ENCODE data around the gene CNTN4.

Gene CNTN4

GRCh38 chr3:2856138-2857133 is 757.8 kb downstream of the CNTN4 start:
- no peak overlapping the region for H2BK5ac ChIP-seq (ENCODE audit: low read length)
- H3K27ac ChIP-seq (replicated peaks; ENCODE audit: low read length), result no peak overlapping the region
- H2BK12ac ChIP-seq (ENCODE audit: low read length), result no peak overlapping the region
- no peak overlapping the region for H3K4me3 ChIP-seq (ENCODE audit: low read length in 2 of 2)
- H3K14ac ChIP-seq (ENCODE audit: low read length), result no peak overlapping the region
- H3K27me3 ChIP-seq (ENCODE audit: control insufficient read depth in 3 of 3, insufficient read depth in 3 of 3, low read depth in 1 of 3, low read length in 3 of 3), result no peaks in the 10 kb centered on the region
- no peak overlapping the region for H3K4ac ChIP-seq (ENCODE audit: low read length)
- no peak overlapping the region for H3K18ac ChIP-seq (ENCODE audit: low read length)
- H2BK120ac ChIP-seq (ENCODE audit: low read depth, low read length), result no peak overlapping the region
- no peaks in the 10 kb centered on the region for H3K79me1 ChIP-seq (ENCODE audit: low read depth, low read length)
- H2AFZ ChIP-seq (ENCODE audit: low read length), result peak overlapping the region; percentile 61
- no peak overlapping the region for H4K91ac ChIP-seq (ENCODE audit: low read depth, low read length, poor library complexity)
- no peak overlapping the region for H4K8ac ChIP-seq (ENCODE audit: low read depth, low read length)
- H3K9me3 ChIP-seq (replicated peaks in 1 of 2; ENCODE audit: control insufficient read depth in 2 of 2, insufficient read depth in 1 of 2, low read depth in 1 of 2, low read length in 2 of 2), result no peaks in the 10 kb centered on the region
- no peak for DNase-seq (ENCODE audit: low spot score)
- no peak overlapping the region for H2AK5ac ChIP-seq (ENCODE audit: low read depth, low read length)
- no CpG with 5 or more reads among the region's 12 CpGs for WGBS, 2 donors (ENCODE audit: extremely low coverage in 2 of 2, insufficient read length in 2 of 2, insufficient replicate concordance in 1 of 2)
- H3K36me3 ChIP-seq (replicated peaks in 1 of 2; ENCODE audit: control insufficient read depth in 2 of 2, insufficient read depth in 2 of 2, low read length in 2 of 2), result no peaks in the 10 kb centered on the region
- H3K4me2 ChIP-seq (ENCODE audit: insufficient read depth, low read length, poor library complexity, severe bottlenecking), result no peak overlapping the region
- no peak overlapping the region for H3K23ac ChIP-seq (ENCODE audit: low read depth, low read length, poor library complexity)
- H2BK15ac ChIP-seq (ENCODE audit: low read length), result no peak overlapping the region
- H3K9ac ChIP-seq (ENCODE audit: low read depth, low read length, poor library complexity), result no peak overlapping the region
- no peaks in the 10 kb centered on the region for H3K4me1 ChIP-seq (ENCODE audit: control insufficient read depth in 2 of 2, insufficient read depth in 1 of 2, low read depth in 1 of 2, low read length in 2 of 2)

DNA sequence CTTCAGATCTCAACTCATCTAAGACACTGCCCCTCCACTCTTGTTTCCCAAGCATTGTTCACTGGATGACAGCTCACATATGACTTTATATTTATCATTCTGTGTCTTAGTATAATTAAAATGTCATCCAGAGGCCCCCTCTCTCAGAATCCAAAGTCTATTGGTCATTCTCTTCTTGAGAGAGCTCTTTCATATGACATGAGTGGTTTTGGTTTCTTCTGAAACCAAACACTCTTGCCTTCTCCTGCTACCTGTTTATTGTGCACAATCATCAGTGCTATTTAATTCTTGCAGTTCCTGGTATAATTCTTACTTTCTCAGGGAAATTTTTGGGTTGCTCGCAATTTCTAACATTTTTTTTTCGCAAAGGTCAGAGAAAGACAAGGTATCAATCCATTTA is 762.0 kb downstream of the CNTN4 start:
- no peak overlapping the region for H2BK15ac ChIP-seq (ENCODE audit: low read length)
- no peaks in the 10 kb centered on the region for H3K79me1 ChIP-seq (ENCODE audit: low read depth, low read length)
- no CpG with 5 or more reads among the region's 2 CpGs for WGBS, 2 donors (ENCODE audit: extremely low coverage in 2 of 2, insufficient read length in 2 of 2, insufficient replicate concordance in 1 of 2)

DNA sequence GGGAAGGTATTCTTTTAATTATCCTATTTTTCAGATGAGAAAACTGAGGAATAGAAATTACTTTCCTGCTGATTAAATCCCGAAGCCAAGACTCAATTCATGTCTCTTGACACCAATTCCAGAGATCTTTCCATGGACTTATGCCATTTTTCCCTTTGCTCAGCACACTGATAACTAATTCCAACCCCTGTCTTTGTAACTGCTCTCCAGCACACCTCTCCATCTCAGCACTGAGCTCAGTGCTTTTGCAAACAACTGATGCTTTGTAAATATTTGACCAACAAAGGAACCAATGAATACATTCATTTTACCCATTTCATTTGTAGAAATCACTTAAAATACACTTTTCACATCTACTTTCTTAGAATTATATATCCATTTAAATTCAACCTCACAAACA is 762.5 kb downstream of the CNTN4 start:
- no peak overlapping the region for H4K91ac ChIP-seq (ENCODE audit: low read depth, low read length, poor library complexity)
- H3K14ac ChIP-seq (ENCODE audit: low read length), result no peak overlapping the region
- H3K27ac ChIP-seq (replicated peaks; ENCODE audit: low read length), result no peak overlapping the region
- no peaks in the 10 kb centered on the region for H3K36me3 ChIP-seq (replicated peaks in 1 of 2; ENCODE audit: control insufficient read depth in 2 of 2, insufficient read depth in 2 of 2, low read length in 2 of 2)
- H3K23ac ChIP-seq (ENCODE audit: low read depth, low read length, poor library complexity), result no peak overlapping the region
- no peak for DNase-seq (ENCODE audit: low spot score)
- no peak overlapping the region for H3K9ac ChIP-seq (ENCODE audit: low read depth, low read length, poor library complexity)
- no peaks in the 10 kb centered on the region for H3K79me1 ChIP-seq (ENCODE audit: low read depth, low read length)
- H4K8ac ChIP-seq (ENCODE audit: low read depth, low read length), result no peak overlapping the region
- no peak overlapping the region for H2BK12ac ChIP-seq (ENCODE audit: low read length)
- no peak overlapping the region for H2BK5ac ChIP-seq (ENCODE audit: low read length)
- no peak overlapping the region for H3K4ac ChIP-seq (ENCODE audit: low read length)
- H3K27me3 ChIP-seq (ENCODE audit: control insufficient read depth in 3 of 3, insufficient read depth in 3 of 3, low read depth in 1 of 3, low read length in 3 of 3), result no peaks in the 10 kb centered on the region
- no peaks in the 10 kb centered on the region for H3K9me3 ChIP-seq (replicated peaks in 1 of 2; ENCODE audit: control insufficient read depth in 2 of 2, insufficient read depth in 1 of 2, low read depth in 1 of 2, low read length in 2 of 2)
- no peak overlapping the region for H3K18ac ChIP-seq (ENCODE audit: low read length)
- no peak overlapping the region for H2AK5ac ChIP-seq (ENCODE audit: low read depth, low read length)
- H2BK15ac ChIP-seq (ENCODE audit: low read length), result no peak overlapping the region
- no CpG with 5 or more reads among the region's 1 CpG for WGBS, 2 donors (ENCODE audit: extremely low coverage in 2 of 2, insufficient read length in 2 of 2, insufficient replicate concordance in 1 of 2)
- H2AFZ ChIP-seq (ENCODE audit: low read length), result no peak overlapping the region
- H3K4me1 ChIP-seq (ENCODE audit: control insufficient read depth in 2 of 2, insufficient read depth in 1 of 2, low read depth in 1 of 2, low read length in 2 of 2), result no peaks in the 10 kb centered on the region
- H2BK120ac ChIP-seq (ENCODE audit: low read depth, low read length), result no peak overlapping the region
- no peak overlapping the region for H3K4me3 ChIP-seq (ENCODE audit: low read length in 2 of 2)
- no peak overlapping the region for H3K4me2 ChIP-seq (ENCODE audit: insufficient read depth, low read length, poor library complexity, severe bottlenecking)

More for the DNA sequence above, 762.0 kb downstream of the CNTN4 start:
- Histone ChIP-seq H2AFZ (ENCODE audit: low read length) (no peak overlapping the region), H3K4me3 (ENCODE audit: low read length in 2 of 2) (no peak overlapping the region), H2BK12ac (ENCODE audit: low read length) (no peak overlapping the region), H3K18ac (ENCODE audit: low read length) (no peak overlapping the region), H4K8ac (ENCODE audit: low read depth, low read length) (no peak overlapping the region), H3K27me3 (ENCODE audit: control insufficient read depth in 3 of 3, insufficient read depth in 3 of 3, low read depth in 1 of 3, low read length in 3 of 3) (no peaks in the 10 kb centered on the region), H3K36me3 (replicated peaks in 1 of 2; ENCODE audit: control insufficient read depth in 2 of 2, insufficient read depth in 2 of 2, low read length in 2 of 2) (no peaks in the 10 kb centered on the region), H4K91ac (ENCODE audit: low read depth, low read length, poor library complexity) (no peak overlapping the region), H2AK5ac (ENCODE audit: low read depth, low read length) (no peak overlapping the region), H3K4me1 (ENCODE audit: control insufficient read depth in 2 of 2, insufficient read depth in 1 of 2, low read depth in 1 of 2, low read length in 2 of 2) (no peaks in the 10 kb centered on the region), H3K9me3 (replicated peaks in 1 of 2; ENCODE audit: control insufficient read depth in 2 of 2, insufficient read depth in 1 of 2, low read depth in 1 of 2, low read length in 2 of 2) (no peaks in the 10 kb centered on the region), H3K4me2 (ENCODE audit: insufficient read depth, low read length, poor library complexity, severe bottlenecking) (no peak overlapping the region), H2BK120ac (ENCODE audit: low read depth, low read length) (no peak overlapping the region), H3K27ac (replicated peaks; ENCODE audit: low read length) (no peak overlapping the region), H3K9ac (ENCODE audit: low read depth, low read length, poor library complexity) (no peak overlapping the region), H2BK5ac (ENCODE audit: low read length) (no peak overlapping the region), H3K23ac (ENCODE audit: low read depth, low read length, poor library complexity) (no peak overlapping the region), H3K14ac (ENCODE audit: low read length) (no peak overlapping the region), H3K4ac (ENCODE audit: low read length) (no peak overlapping the region)
- DNase-seq (ENCODE audit: low spot score), result no peak

DNA sequence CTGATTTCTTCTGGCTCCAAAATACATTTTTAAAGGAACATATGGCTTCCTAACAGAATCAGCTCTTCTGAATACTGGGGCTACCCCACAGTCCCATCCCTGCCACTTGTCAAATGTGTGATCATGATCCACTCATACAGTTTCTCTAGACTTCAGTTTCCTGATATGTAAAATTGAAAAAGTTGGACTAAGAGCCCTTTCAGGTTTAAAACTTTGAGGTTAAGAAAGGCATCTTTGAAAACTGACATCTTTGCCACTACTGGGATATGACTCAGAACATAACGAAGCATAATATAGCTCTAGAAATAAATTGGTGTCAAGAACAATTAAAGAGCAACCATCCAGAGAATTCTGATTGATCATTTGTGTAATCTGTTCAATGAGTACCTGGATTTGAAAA is 763.3 kb downstream of the CNTN4 start:
- H2AFZ ChIP-seq (ENCODE audit: low read length), result no peak overlapping the region
- no CpG with 5 or more reads among the region's 1 CpG for WGBS, 2 donors (ENCODE audit: extremely low coverage in 2 of 2, insufficient read length in 2 of 2, insufficient replicate concordance in 1 of 2)
- H3K4me1 ChIP-seq (ENCODE audit: control insufficient read depth in 2 of 2, insufficient read depth in 1 of 2, low read depth in 1 of 2, low read length in 2 of 2), result no peaks in the 10 kb centered on the region
- H3K23ac ChIP-seq (ENCODE audit: low read depth, low read length, poor library complexity), result no peak overlapping the region
- no peak overlapping the region for H2BK15ac ChIP-seq (ENCODE audit: low read length)
- no peaks in the 10 kb centered on the region for H3K27me3 ChIP-seq (ENCODE audit: control insufficient read depth in 3 of 3, insufficient read depth in 3 of 3, low read depth in 1 of 3, low read length in 3 of 3)
- no peak overlapping the region for H3K4me3 ChIP-seq (ENCODE audit: low read length in 2 of 2)
- DNase-seq (ENCODE audit: low spot score), result no peak
- H2BK12ac ChIP-seq (ENCODE audit: low read length), result no peak overlapping the region
- no peaks in the 10 kb centered on the region for H3K79me1 ChIP-seq (ENCODE audit: low read depth, low read length)
- H4K8ac ChIP-seq (ENCODE audit: low read depth, low read length), result no peak overlapping the region
- no peak overlapping the region for H2AK5ac ChIP-seq (ENCODE audit: low read depth, low read length)
- no peak overlapping the region for H4K91ac ChIP-seq (ENCODE audit: low read depth, low read length, poor library complexity)
- H3K4ac ChIP-seq (ENCODE audit: low read length), result no peak overlapping the region
- H3K14ac ChIP-seq (ENCODE audit: low read length), result no peak overlapping the region
- H2BK120ac ChIP-seq (ENCODE audit: low read depth, low read length), result no peak overlapping the region
- H3K9ac ChIP-seq (ENCODE audit: low read depth, low read length, poor library complexity), result no peak overlapping the region
- H3K18ac ChIP-seq (ENCODE audit: low read length), result no peak overlapping the region
- H3K36me3 ChIP-seq (replicated peaks in 1 of 2; ENCODE audit: control insufficient read depth in 2 of 2, insufficient read depth in 2 of 2, low read length in 2 of 2), result no peaks in the 10 kb centered on the region
- H3K27ac ChIP-seq (replicated peaks; ENCODE audit: low read length), result no peak overlapping the region
- H3K9me3 ChIP-seq (replicated peaks in 1 of 2; ENCODE audit: control insufficient read depth in 2 of 2, insufficient read depth in 1 of 2, low read depth in 1 of 2, low read length in 2 of 2), result no peaks in the 10 kb centered on the region
- H2BK5ac ChIP-seq (ENCODE audit: low read length), result no peak overlapping the region
- no peak overlapping the region for H3K4me2 ChIP-seq (ENCODE audit: insufficient read depth, low read length, poor library complexity, severe bottlenecking)

All from neuronal stem cell (in vitro differentiated cells).